COLO668 (cell line): Measurements from ENCODE around the gene ING4.

Experiments
- DNase-seq: peaks from one replicate; lab custom pipeline; 2025; ENCODE audit not compliant: unreplicated experiment; lab: John Stamatoyannopoulos, UW

Gene ING4

GRCh38 chr12:6635856-6636531, 26.9 kb downstream of the ING4 start, which contains the start of gene LPAR5:
Gene LPAR5 (minus strand): TSS chr12:6635959. CDS start chr12:6621248, 14,711 bp downstream.
- DNase-seq: no peak

GRCh38 chr12:6635375-6635855, 27.5 kb downstream of the ING4 start:
- DNase-seq: no peak

- DNase-seq: peak; percentile 6
Observed at GRCh38 chr12:6632026-6632983, 30.6 kb downstream of the ING4 start.

GRCh38 chr12:6631549-6631961, 31.4 kb downstream of the ING4 start:
- DNase-seq: no peak

- no peak for DNase-seq
Observed at GRCh38 chr12:6630736-6631135, 32.2 kb downstream of the ING4 start.

GRCh38 chr12:6627616-6628015, 35.3 kb downstream of the ING4 start:
- DNase-seq: no peak

GRCh38 chr12:6626654-6627283, 36.1 kb downstream of the ING4 start:
- DNase-seq: no peak

- no peak for DNase-seq
Observed at GRCh38 chr12:6620885-6621274, 42.0 kb downstream of the ING4 start.

- DNase-seq: peak; percentile 9
Observed at GRCh38 chr12:6620137-6620884, 42.6 kb downstream of the ING4 start.

- DNase-seq: no peak
Observed at GRCh38 chr12:6618483-6619225, 44.3 kb downstream of the ING4 start.

- DNase-seq: no peak
Observed at GRCh38 chr12:6615802-6616201, 47.1 kb downstream of the ING4 start.

GRCh38 chr12:6614513-6615172, 48.3 kb downstream of the ING4 start:
- DNase-seq: no peak

- DNase-seq: peak; percentile 89
Observed at GRCh38 chr12:6613776-6614512, 49.0 kb downstream of the ING4 start.

- DNase-seq: peak; percentile 87
Observed at GRCh38 chr12:6613015-6613775, 49.7 kb downstream of the ING4 start.

GRCh38 chr12:6612652-6613014, 50.3 kb downstream of the ING4 start:
- no peak for DNase-seq

- DNase-seq: peak; percentile 23
Observed at GRCh38 chr12:6612247-6612646, 50.7 kb downstream of the ING4 start.

- DNase-seq: no peak
Observed at GRCh38 chr12:6608592-6609281, 54.2 kb downstream of the ING4 start.
